A172 (cell line): ENCODE measurements around the gene AIMP2. TPM values are rescaled to one million over a fixed set of nuclear protein-coding genes. Genes with fewer than 3 reads are reported as not detected.
A peak's percentile ranks its signal among the peaks of the same experiment; 100 is the strongest.
"Not testable (repeated sequence)": the region's sequence is repeated elsewhere in the genome, so short reads cannot be mapped to it uniquely, and the experiment has no call there.

ENCODE experiments used
- DNase-seq: peaks from one replicate; pipeline ENCODE4 v3.0.0-alpha.2; 2015; ENCODE audit warnings: low spot score
- total RNA-seq: library from RNA; depleted of rRNA; stranded (reverse); fragments of >200 nt; shearing (Covaris generic); gene quantifications from 2 replicates; pipeline ENCODE4 v1.2.3, GENCODE V29; 2014; rRNA removed

The AIMP2 gene
- 265 and 288 TPM in 2 replicates for total RNA-seq

GRCh38 chr7:6008668-6009611, at the start of gene AIMP2, which contains the start of gene PMS2:
Gene AIMP2, plus strand, starts transcription at chr7:6009272. Its CDS starts 92 bp downstream, at chr7:6009364.
Gene PMS2, minus strand, starts transcription at chr7:6009049. Its CDS starts 30 bp downstream, at chr7:6009019.
- peak; percentile 99 for DNase-seq

- not testable (repeated sequence) for DNase-seq
Observed at GRCh38 chr7:5963205-5963604, 45.9 kb upstream of the AIMP2 start.

DNA sequence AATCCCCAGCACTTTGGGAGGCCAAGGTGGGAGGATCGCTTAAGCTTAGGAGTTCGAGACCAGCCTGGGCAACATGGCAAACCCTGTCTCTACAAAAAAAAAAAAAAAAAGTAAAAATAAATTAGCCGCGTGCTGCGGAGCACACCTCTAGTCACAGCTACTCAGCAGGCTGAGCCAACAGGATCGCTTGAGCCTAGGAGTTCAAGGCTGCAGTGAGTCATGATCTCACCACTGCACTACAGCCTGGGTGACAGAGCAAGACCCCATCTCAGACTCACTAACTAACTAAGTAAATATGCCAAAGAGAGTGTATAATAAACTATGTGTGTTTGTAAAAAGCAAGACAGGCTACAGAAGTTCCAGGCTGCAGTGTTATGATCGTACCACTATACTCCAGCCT, 45.3 kb upstream of the AIMP2 start:
- DNase-seq, result not testable (repeated sequence)

- not testable (repeated sequence) for DNase-seq
Observed at GRCh38 chr7:5970347-5970911, 38.6 kb upstream of the AIMP2 start, which contains the start of gene RSPH10B. Gene RSPH10B, minus strand, starts transcription at chr7:5970689. Its CDS starts 3,573 bp downstream, at chr7:5967116.

DNA sequence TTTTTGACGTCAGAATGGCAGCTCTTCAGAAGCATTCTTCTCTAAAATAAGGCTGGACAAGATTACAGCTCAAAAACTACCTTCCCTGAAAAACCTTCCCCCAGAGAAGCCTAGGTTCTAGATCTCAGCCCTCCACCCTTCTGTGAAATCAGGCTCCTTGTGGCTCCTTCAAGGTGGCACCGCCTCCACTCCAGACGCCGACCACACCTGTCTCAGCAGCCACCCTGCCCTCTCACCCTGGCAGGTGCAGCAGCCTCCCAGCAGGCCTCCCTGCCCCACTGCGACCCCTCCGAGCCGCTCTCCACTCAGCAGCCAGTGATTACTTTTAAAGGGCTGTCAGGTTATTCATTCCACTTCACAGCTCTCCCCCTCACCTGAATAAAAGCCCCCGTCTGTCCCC, 35.5 kb upstream of the AIMP2 start:
- DNase-seq, result not testable (repeated sequence)

- not testable (repeated sequence) for DNase-seq
Observed at GRCh38 chr7:5979680-5980314, 29.3 kb upstream of the AIMP2 start.

DNA sequence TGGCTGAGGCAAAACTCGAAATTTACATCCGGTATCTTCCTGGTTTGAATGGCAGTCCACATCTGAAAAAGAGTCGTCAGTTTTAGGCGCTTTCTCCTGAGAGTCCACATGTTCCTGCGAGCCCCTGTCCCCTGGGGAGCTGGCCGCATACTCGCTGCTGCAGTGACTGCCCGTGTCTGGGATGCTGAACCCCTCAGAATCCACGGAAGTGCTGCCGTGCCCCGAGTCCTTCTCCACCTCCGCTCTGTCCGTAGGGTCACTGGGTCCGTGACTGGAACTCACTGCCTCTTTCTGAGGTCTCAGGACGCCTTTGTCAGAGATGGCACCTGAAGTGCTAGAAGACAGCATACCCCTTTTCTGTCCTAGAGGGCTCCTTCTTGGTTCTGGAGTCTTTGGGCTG, 22.0 kb upstream of the AIMP2 start:
- not testable (repeated sequence) for DNase-seq

- peak; percentile 59 for DNase-seq
Observed at GRCh38 chr7:5997210-5997808, 11.8 kb upstream of the AIMP2 start.

GRCh38 chr7:6007386-6007785, 1.7 kb upstream of the AIMP2 start:
- no peak for DNase-seq

DNA sequence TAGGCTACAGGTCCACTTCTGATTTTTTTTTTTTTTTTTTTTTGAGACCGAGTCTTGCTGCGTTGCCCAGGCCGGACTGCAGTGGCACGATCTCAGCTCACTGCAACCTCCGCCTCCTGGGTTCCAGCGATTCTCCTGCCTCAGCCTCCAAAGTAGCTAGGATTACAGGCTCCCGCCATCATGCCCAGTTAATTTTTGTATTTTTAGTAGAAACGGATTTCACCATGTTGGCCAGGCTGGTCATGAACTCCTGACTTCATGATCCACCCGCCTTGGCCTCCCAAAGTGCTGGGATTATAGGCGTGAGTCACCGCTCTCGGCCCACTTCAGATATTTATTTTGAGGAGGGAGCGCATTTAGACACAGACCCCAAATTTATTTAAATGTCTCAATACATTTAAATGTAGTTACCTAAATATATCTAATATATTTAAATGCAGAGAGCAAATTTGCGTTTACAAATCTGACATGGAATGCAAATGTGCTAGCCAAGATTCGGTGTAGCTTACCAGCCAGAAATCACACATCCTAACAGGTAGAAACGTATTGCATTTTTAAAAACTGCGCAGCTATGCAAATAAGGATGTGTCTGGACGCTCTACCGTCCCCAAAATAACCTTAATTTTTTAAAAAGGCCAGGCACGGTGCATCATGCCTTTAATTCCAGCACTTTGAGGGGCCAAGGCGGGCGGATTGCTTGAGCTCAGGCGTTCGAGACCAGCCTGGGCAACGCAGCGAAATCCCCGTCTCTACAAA, 1.1 kb upstream of the AIMP2 start:
- peak; percentile 37 for DNase-seq

- not testable (repeated sequence) for DNase-seq
Observed at GRCh38 chr7:6010370-6010769, 1.3 kb downstream of the AIMP2 start.

DNA sequence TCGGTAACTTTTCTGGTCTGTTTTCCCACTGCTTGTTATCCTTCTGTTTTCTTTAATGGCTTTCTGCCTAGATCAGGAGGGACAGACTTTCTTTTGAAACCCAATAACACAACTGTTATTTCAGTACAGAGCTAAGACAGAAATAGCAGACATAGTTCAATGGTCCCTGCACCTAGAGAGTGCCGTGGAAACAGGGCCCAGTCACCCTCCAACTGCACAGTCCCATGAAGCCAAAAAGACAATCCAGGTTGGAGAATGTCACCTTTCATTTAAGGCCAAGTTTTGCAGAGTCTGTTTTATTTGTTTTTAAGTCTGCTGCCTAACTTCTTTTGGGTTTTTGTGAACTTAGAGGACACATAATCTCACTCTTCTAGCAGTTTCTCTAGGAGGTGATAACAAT, 2.5 kb downstream of the AIMP2 start:
- no peak for DNase-seq

GRCh38 chr7:6012355-6013104, 3.5 kb downstream of the AIMP2 start:
- DNase-seq, result no peak

DNA sequence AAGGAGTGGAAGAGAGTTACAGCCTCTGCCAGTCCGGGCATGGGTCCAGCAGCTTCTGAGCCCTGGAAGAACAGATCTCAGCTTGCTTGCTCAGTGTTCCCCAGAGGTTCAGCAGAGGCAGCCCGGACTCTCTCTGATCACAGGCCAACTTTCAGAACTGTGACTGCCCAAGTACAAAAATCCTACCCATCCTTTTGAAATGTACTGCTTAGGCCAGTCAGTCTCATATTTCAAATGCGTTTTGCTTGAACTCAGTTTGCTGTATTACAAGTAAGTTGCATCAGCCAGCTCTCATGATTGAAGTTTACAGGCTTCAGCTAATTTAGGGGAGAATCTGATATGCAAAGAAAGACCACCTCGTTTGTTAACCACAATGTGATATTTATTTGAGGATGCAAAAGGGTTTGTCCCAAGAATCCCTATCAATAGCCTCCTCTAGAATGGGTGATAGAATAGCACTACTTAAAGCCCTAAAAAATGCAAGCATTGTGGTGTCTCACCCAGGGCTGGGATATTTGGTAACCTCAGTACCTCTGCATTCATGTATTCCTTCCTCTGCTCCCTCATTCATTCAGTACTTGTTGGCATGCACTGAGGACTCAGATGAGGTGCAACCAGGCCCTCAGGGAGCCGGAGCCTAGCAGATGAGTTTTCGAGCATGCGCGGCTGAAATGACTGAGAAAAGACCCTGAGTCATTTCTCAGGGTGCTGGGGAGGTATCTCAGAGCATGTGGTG, 7.0 kb downstream of the AIMP2 start:
- DNase-seq, result peak; percentile 39

- DNase-seq, result no peak
Observed at GRCh38 chr7:6016653-6016966, 7.5 kb downstream of the AIMP2 start.

DNA sequence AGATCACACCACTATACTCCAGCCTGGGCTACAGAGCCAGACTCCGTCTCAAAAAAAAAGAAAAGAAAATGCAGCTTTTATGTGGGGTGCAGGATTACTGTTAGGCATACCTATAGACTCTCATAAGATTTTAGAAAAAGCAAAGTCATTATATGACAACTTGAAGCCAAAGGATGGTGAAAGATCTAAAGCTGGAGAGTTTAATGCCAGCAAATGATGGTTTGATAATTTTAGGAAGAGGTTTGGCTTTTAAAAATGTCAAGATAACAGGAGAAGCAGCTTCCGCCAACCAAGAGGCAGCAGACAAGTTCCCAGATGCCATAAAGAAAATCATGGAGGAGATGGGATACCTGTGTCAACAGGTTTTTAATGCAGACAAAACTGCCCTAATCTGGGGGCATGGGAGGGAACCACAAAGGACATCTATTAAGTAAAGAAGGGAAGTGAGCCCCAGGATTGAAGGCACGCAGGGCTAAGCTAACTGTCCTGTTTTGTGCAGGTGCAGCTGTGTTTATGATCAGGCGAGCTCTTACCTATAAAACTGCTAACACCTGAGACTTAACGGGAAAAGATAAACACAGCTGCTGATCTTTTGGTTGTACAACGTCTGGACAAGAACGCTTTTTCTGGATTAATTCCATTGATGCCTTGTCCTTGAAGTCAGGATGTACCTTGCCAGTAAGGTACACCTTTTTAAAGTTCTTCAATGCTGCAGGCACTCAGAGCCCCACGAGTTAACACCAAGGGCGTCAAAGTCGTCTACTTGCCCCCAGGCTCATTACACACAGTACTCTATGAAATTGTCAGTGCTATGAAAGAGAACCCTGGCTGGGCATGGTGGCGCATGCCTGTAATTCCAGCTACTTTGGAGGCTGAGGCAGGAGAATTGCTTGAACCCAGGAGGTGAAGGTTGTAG, 11.6 kb downstream of the AIMP2 start:
- no peak for DNase-seq

DNA sequence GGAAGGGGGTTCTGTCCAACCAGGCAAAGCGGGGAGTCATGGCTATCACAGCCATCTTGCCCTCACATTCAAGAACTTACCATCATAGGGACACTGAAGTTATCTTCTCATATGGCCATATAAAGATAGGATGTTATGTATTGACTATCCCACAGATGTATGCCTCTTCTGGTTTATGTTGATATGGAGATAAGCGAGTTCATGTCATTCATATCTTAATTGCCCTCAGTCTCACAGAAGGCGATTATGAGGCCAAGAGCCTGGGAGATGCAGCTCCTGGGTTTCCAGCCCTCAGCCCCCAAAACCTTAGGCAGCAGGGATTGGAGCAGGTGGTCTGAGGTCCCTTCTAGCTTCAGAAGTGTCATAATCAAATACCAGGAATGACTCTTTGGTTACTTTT, 13.6 kb downstream of the AIMP2 start:
- no peak for DNase-seq

GRCh38 chr7:6023974-6024435, 14.9 kb downstream of the AIMP2 start:
- no peak for DNase-seq
